Astrocyte (in vitro differentiated cells and primary cell): Measurements from ENCODE around the gene FAM168A.

ENCODE experiments used
- CTCF ChIP-seq: IDR thresholded peaks from 2 replicates; pipeline ENCODE4 v1.5.1; 2011; ENCODE audit warnings: low read depth, mild to moderate bottlenecking, inconsistent platforms, low read length, moderate library complexity; ENCODE audit not compliant: insufficient read depth
- EZH2 ChIP-seq: IDR thresholded peaks from 2 replicates; pipeline ENCODE4 v1.6.1; 2012; ENCODE audit warnings: mild to moderate bottlenecking, low read length, inconsistent platforms; ENCODE audit not compliant: insufficient read depth

GRCh38 chr11:73406131-73406530 lies 191.8 kb downstream of the FAM168A start:
- no peak for TF ChIP-seq EZH2
- TF ChIP-seq CTCF: no peak
